CD4-positive, alpha-beta T cell (primary cell): ENCODE data around the gene AUTS2. TPM values are rescaled to one million over a fixed set of nuclear protein-coding genes. Genes with fewer than 3 reads are reported as not detected.

Experiments
- ATAC-seq: fragments of 200-7000 bp; cut with Tn5 transposase; one replicate; pipeline ENCODE4 v1.10.0; 2022; ENCODE audit warnings: mild to moderate bottlenecking; ENCODE audit not compliant: poor library complexity
- CTCF ChIA-PET: fragments of 350-600 bp; sonication (Branson Sonifier 250); formaldehyde crosslinking; loops from one replicate; lab custom pipeline; 2021; ENCODE audit warnings: antibody characterized with exemption, inconsistent platforms; lab: Charles Lee
- POLR2A ChIA-PET: fragments of 350-600 bp; sonication (Branson Sonifier 250); formaldehyde crosslinking; loops from one replicate; lab custom pipeline; 2021; ENCODE audit warnings: antibody characterized with exemption, inconsistent platforms; lab: Charles Lee
- DNase-seq, 14 experiments: peaks; one replicate each; pipeline ENCODE4 v3.0.0-alpha.2; 2013 to 2020; ENCODE audit warnings: mixed read lengths in 2 of 14
- H3K27ac ChIP-seq, 2 donors: one replicate each; pipeline versions ENCODE4 v1.5.1 to v1.7.0; 2013; ENCODE audit warnings: low read length in 2 of 2, low read depth in 1 of 2, mild to moderate bottlenecking in 1 of 2
- H3K27me3 ChIP-seq, 2 experiments: 1 replicate in 1 of 2; 2 replicates in 1 of 2; pipeline versions ENCODE4 v1.6.1 to v1.7.0; 2013; ENCODE audit warnings: low read length in 2 of 2, control low read depth in 1 of 2, mild to moderate bottlenecking in 1 of 2, moderate library complexity in 1 of 2; ENCODE audit not compliant: insufficient read depth in 2 of 2, control insufficient read depth in 1 of 2
- H3K36me3 ChIP-seq: one replicate; pipeline ENCODE4 v1.6.1; 2013; ENCODE audit warnings: low read length, control low read depth; ENCODE audit not compliant: insufficient read depth
- H3K4me1 ChIP-seq: one replicate; pipeline ENCODE4 v1.6.1; 2013; ENCODE audit warnings: low read length, control low read depth; ENCODE audit not compliant: insufficient read depth
- H3K4me3 ChIP-seq: one replicate; pipeline ENCODE4 v1.5.1; 2013; ENCODE audit warnings: mild to moderate bottlenecking, low read length, moderate library complexity
- H3K9me3 ChIP-seq, 2 experiments: 1 replicate in 1 of 2; 2 replicates in 1 of 2; pipeline versions ENCODE4 v1.6.1 to v1.7.0; 2013; ENCODE audit warnings: low read length in 2 of 2, mild to moderate bottlenecking in 2 of 2, control low read depth in 1 of 2, moderate library complexity in 1 of 2; ENCODE audit not compliant: control insufficient read depth in 1 of 2, insufficient read depth in 1 of 2
- H3K27ac Mint-ChIP-seq: one replicate; pipeline ENCODE4 v1.8.0; 2020; ENCODE audit warnings: mixed read lengths
- H3K27me3 Mint-ChIP-seq: one replicate; pipeline ENCODE4 v1.8.0; 2021; ENCODE audit warnings: mixed read lengths
- H3K36me3 Mint-ChIP-seq: one replicate; pipeline ENCODE4 v1.8.0; 2021; ENCODE audit warnings: low read depth, mixed read lengths
- H3K4me1 Mint-ChIP-seq: one replicate; pipeline ENCODE4 v1.8.0; 2021; ENCODE audit warnings: low read depth, mixed read lengths
- H3K4me3 Mint-ChIP-seq: one replicate; pipeline ENCODE4 v1.8.0; 2020; ENCODE audit warnings: mild to moderate bottlenecking, mixed read lengths
- H3K9me3 Mint-ChIP-seq: one replicate; pipeline ENCODE4 v1.8.0; 2020; ENCODE audit warnings: mixed read lengths
- intact Hi-C, 2 experiments: fragments of 100-400 bp; cut with DNase I in 1 of 2; cut with micrococcal nuclease in 1 of 2; formaldehyde crosslinking; loops; one replicate each; pipeline versions ENCODE4 v1.15.1 to v1.9.0; 2023 to 2025; cut with DNase I, micrococcal nuclease
- total RNA-seq, 174 experiments: library from RNA in 2 of 174; stranded (reverse) in 2 of 174; gene quantifications; one replicate each; pipeline ENCODE4 v1.2.3 and lab custom pipeline; 2021 to 2026
- TF ChIP-seq, protein P1 (sequence below): fragments of 200-600 bp; IDR thresholded peaks from one replicate; pipeline ENCODE4 v1.8.0; 2022; ENCODE audit warnings: antibody characterized with exemption, mild to moderate bottlenecking

AUTS2 gene
- total RNA-seq, 2 experiments from 2014 or later, result 43.6 to 47.6 TPM

DNA sequence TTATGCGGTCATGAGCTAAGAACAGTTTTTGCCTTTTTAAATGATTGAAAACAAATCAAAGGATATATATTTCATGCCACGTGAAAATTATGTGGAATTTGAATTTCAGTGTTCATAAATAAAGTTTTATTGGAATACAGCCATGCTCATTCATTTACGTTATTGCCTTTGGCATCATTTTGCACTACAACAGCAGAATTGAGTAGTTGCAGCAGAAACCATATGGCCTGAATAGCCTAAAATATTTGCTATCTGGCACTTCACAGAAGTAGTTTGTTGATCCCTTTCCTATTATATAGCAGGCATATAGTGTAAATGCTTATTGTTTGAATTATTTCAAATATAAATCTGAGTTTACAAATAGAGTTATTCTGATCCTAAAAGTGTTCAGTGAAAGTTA is 59.7 kb downstream of the AUTS2 start:
- no peak overlapping the region for H3K27ac ChIP-seq
- Mint-ChIP-seq H3K4me1 (no peaks in the 10 kb centered on the region), H3K9me3 (no peaks in the 10 kb centered on the region), H3K27ac (no peak overlapping the region), H3K27me3 (no peaks in the 10 kb centered on the region), H3K4me3 (no peak overlapping the region), H3K36me3 (no peaks in the 10 kb centered on the region)
- CTCF ChIA-PET, result no interaction called here
- POLR2A ChIA-PET, result no interaction called here
- H3K27me3 ChIP-seq, result peaks cover 0 to 5% of the 10 kb centered on the region in 2 experiments
- ATAC-seq (no peak), DNase-seq (no peak)
- H3K36me3 ChIP-seq, result no peaks in the 10 kb centered on the region
- intact Hi-C loops, result no loop called here
- no peak overlapping the region for H3K4me3 ChIP-seq
- no peaks in the 10 kb centered on the region for H3K4me1 ChIP-seq
- TF ChIP-seq, protein P1, sequence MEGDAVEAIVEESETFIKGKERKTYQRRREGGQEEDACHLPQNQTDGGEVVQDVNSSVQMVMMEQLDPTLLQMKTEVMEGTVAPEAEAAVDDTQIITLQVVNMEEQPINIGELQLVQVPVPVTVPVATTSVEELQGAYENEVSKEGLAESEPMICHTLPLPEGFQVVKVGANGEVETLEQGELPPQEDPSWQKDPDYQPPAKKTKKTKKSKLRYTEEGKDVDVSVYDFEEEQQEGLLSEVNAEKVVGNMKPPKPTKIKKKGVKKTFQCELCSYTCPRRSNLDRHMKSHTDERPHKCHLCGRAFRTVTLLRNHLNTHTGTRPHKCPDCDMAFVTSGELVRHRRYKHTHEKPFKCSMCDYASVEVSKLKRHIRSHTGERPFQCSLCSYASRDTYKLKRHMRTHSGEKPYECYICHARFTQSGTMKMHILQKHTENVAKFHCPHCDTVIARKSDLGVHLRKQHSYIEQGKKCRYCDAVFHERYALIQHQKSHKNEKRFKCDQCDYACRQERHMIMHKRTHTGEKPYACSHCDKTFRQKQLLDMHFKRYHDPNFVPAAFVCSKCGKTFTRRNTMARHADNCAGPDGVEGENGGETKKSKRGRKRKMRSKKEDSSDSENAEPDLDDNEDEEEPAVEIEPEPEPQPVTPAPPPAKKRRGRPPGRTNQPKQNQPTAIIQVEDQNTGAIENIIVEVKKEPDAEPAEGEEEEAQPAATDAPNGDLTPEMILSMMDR, result no peak
- H3K9me3 ChIP-seq, result no peaks in the 10 kb centered on the region

DNA sequence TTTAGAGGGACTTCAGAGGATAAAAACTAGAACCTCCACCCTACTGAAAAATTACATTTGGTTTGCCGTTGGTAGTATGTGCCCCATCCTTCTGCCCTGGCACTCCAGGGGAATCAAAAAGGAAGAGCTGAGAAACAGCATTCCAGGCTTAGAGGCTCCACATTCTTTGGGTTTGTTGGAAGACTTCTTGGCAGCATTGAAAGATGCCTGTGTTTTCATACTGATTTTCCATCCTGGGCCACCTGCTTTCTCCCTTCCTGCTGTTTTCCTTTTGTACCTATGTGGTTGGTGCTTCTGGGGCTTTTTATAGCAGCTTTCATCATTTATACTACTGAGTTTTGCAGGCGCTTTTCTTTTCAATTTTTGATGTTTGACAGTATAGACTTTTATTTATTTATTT is 61.7 kb downstream of the AUTS2 start:
- no peak for DNase-seq
- intact Hi-C loops, result no loop called here
- Mint-ChIP-seq H3K9me3 (no peaks in the 10 kb centered on the region), H3K27me3 (no peaks in the 10 kb centered on the region), H3K4me1 (no peaks in the 10 kb centered on the region), H3K36me3 (no peaks in the 10 kb centered on the region), H3K4me3 (no peak overlapping the region), H3K27ac (no peak overlapping the region)
- CTCF ChIA-PET, result no interaction called here
- Histone ChIP-seq H3K36me3 (no peaks in the 10 kb centered on the region), H3K9me3 (no peaks in the 10 kb centered on the region), H3K4me1 (no peaks in the 10 kb centered on the region), H3K4me3 (no peak overlapping the region), H3K27me3 (peaks cover 0 to 5% of the 10 kb centered on the region in 2 experiments), H3K27ac (no peak overlapping the region)
- TF ChIP-seq, protein P1, result no peak
- POLR2A ChIA-PET, result no interaction called here
- ATAC-seq, result no peak

DNA sequence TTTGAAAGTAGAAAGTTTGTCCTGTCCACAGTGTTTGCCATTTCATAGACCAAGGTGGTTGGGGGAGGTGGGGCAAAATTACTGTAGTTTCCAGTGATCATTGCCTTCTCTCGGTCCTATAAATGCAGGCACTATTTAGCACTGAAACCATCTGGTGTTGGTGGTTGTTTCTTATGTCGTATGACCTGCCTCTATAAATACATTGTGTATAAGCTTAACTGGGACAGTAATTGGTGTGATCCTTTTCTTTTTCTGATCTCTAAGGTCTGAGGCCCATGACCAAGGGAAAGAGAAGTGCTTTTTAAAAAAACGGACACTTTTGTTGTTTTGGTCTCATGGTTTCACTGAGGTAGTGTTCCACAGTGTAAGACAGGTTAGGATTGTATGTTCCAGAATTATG is 63.1 kb downstream of the AUTS2 start:
- H3K27ac Mint-ChIP-seq, result no peak overlapping the region
- Histone ChIP-seq H3K27ac (no peak overlapping the region), H3K27me3 (peaks cover 0 to 5% of the 10 kb centered on the region in 2 experiments), H3K4me1 (no peaks in the 10 kb centered on the region), H3K36me3 (no peaks in the 10 kb centered on the region), H3K4me3 (no peak overlapping the region), H3K9me3 (no peaks in the 10 kb centered on the region)
- ATAC-seq (no peak), DNase-seq (no peak)
- no peaks in the 10 kb centered on the region for H3K36me3 Mint-ChIP-seq
- no peak overlapping the region for H3K4me3 Mint-ChIP-seq
- no peaks in the 10 kb centered on the region for H3K9me3 Mint-ChIP-seq
- TF ChIP-seq, protein P1, result no peak
- ChIA-PET CTCF (no interaction called here), POLR2A (no interaction called here)
- intact Hi-C loops, result no loop called here
- H3K27me3 Mint-ChIP-seq, result no peaks in the 10 kb centered on the region
- no peaks in the 10 kb centered on the region for H3K4me1 Mint-ChIP-seq
